HG03439 (cell line): ENCODE measurements around the gene AGPAT3.

Source experiments
- ATAC-seq: cut with Tn5 transposase; IDR thresholded peaks from one replicate; pipeline ENCODE4 v1.9.1; 2021; ENCODE audit warnings: mild to moderate bottlenecking, moderate library complexity; ENCODE audit not compliant: unreplicated experiment

The AGPAT3 gene

GRCh38 chr21:43951911-43952703 lies 87.1 kb downstream of the AGPAT3 start:
- ATAC-seq = no peak

GRCh38 chr21:43953021-43953420 lies 88.0 kb downstream of the AGPAT3 start:
- ATAC-seq = no peak

GRCh38 chr21:43954042-43954441 lies 89.0 kb downstream of the AGPAT3 start:
- no peak for ATAC-seq

GRCh38 chr21:43954896-43955295 lies 89.9 kb downstream of the AGPAT3 start:
- ATAC-seq = no peak

- no peak for ATAC-seq
Observed at GRCh38 chr21:43956019-43956669, 91.1 kb downstream of the AGPAT3 start.

GRCh38 chr21:43956670-43957035 lies 91.6 kb downstream of the AGPAT3 start:
- no peak for ATAC-seq

GRCh38 chr21:43957128-43957571 lies 92.1 kb downstream of the AGPAT3 start:
- ATAC-seq = no peak

- ATAC-seq = no peak
Observed at GRCh38 chr21:43957611-43958362, 92.8 kb downstream of the AGPAT3 start.

GRCh38 chr21:43958364-43959158 lies 93.5 kb downstream of the AGPAT3 start:
- no peak for ATAC-seq

GRCh38 chr21:43959231-43960116 lies 94.5 kb downstream of the AGPAT3 start:
- ATAC-seq = no peak

- ATAC-seq = no peak
Observed at GRCh38 chr21:43961382-43961909, 96.4 kb downstream of the AGPAT3 start.

GRCh38 chr21:43965911-43966585 lies 101.0 kb downstream of the AGPAT3 start:
- no peak for ATAC-seq

GRCh38 chr21:43966946-43967512 lies 102.0 kb downstream of the AGPAT3 start:
- ATAC-seq = no peak

- no peak for ATAC-seq
Observed at GRCh38 chr21:43967981-43968380, 103.0 kb downstream of the AGPAT3 start.

- ATAC-seq = no peak
Observed at GRCh38 chr21:43968410-43969114, 103.5 kb downstream of the AGPAT3 start.

GRCh38 chr21:43969115-43969444 lies 104.1 kb downstream of the AGPAT3 start:
- no peak for ATAC-seq

- ATAC-seq = no peak
Observed at GRCh38 chr21:43970551-43970950, 105.5 kb downstream of the AGPAT3 start.
